SW 1271 (cell line): ENCODE results near the gene TMEM132A.

Experiments
- DNase-seq, 2 experiments: peaks; one replicate each; lab custom pipeline; 2025; lab: John Stamatoyannopoulos, UW

TMEM132A gene

GRCh38 chr11:60921777-60922335 lies 2.4 kb upstream of the TMEM132A start:
- DNase-seq, result no peak

- no peak for DNase-seq
Measured at GRCh38 chr11:60922906-60923305, 1.4 kb upstream of the TMEM132A start.

GRCh38 chr11:60923326-60923725 lies 934 bp upstream of the TMEM132A start:
- no peak for DNase-seq

GRCh38 chr11:60923800-60924109 lies 505 bp upstream of the TMEM132A start:
- no peak for DNase-seq

- no peak for DNase-seq
Measured at GRCh38 chr11:60924906-60925853, 920 bp downstream of the TMEM132A start.

GRCh38 chr11:60925868-60926267 lies 1.6 kb downstream of the TMEM132A start:
- peak; percentile 19 to 24 for DNase-seq

- DNase-seq, result no peak
Measured at GRCh38 chr11:60926500-60926899, 2.2 kb downstream of the TMEM132A start.

- no peak for DNase-seq
Measured at GRCh38 chr11:60927061-60927592, 2.9 kb downstream of the TMEM132A start.

GRCh38 chr11:60927600-60927999 lies 3.3 kb downstream of the TMEM132A start:
- no peak for DNase-seq

- DNase-seq, result no peak
Measured at GRCh38 chr11:60928563-60929001, 4.3 kb downstream of the TMEM132A start.

- no peak for DNase-seq
Measured at GRCh38 chr11:60929764-60930163, 5.5 kb downstream of the TMEM132A start.

GRCh38 chr11:60930394-60930793 lies 6.1 kb downstream of the TMEM132A start:
- DNase-seq, result no peak

GRCh38 chr11:60931917-60932316 lies 7.7 kb downstream of the TMEM132A start:
- DNase-seq, result no peak

GRCh38 chr11:60932605-60933356 lies 8.5 kb downstream of the TMEM132A start:
- DNase-seq, result no peak

- DNase-seq, result no peak
Measured at GRCh38 chr11:60933416-60934123, 9.3 kb downstream of the TMEM132A start.

GRCh38 chr11:60934124-60934789 lies 10.0 kb downstream of the TMEM132A start:
- DNase-seq, result no peak

GRCh38 chr11:60934790-60935605 lies 10.7 kb downstream of the TMEM132A start:
- no peak for DNase-seq

GRCh38 chr11:60935676-60936442 lies 11.6 kb downstream of the TMEM132A start:
- DNase-seq, result no peak

- no peak for DNase-seq
Measured at GRCh38 chr11:60936467-60937143, 12.3 kb downstream of the TMEM132A start.
